OCI-LY3 (cell line): Measurements from ENCODE around the gene TK2.

Experiments used
- CTCF ChIP-seq: fragments of 200-600, 300-600 bp; sonication (generic); IDR thresholded peaks from 2 replicates; pipeline ENCODE4 v1.5.1; 2014; ENCODE audit warnings: antibody characterized with exemption, low read length, low read depth
- EZH2phosphoT487 ChIP-seq: fragments of 200-600 bp; shearing (Covaris generic); IDR thresholded peaks from 2 replicates; pipeline ENCODE4 v1.6.1; 2018; ENCODE audit warnings: antibody characterized with exemption, mixed run types, low read depth

GRCh38 chr16:66561381-66562080 is 11.6 kb upstream of the TK2 start:
- TF ChIP-seq CTCF, result no peak
- no peak for TF ChIP-seq EZH2phosphoT487
